Stomach (tissue), 4 donors: Measurements from ENCODE around the gene SUPT4H1.

ENCODE experiments used
- CTCF ChIP-seq, 7 experiments: fragments of 450-650 bp in 4 of 7; fragments of 200-600 bp in 3 of 7; sonication (generic) in 3 of 7; IDR thresholded peaks; one replicate each; pipeline ENCODE4 v1.5.1; 2016 to 2019; ENCODE audit warnings: antibody characterized with exemption in 7 of 7, control low read depth in 2 of 7, mild to moderate bottlenecking in 1 of 7
- EP300 ChIP-seq: sonication (generic); formaldehyde crosslinking; IDR thresholded peaks from one replicate; pipeline ENCODE4 v1.6.1; 2017; ENCODE audit warnings: antibody characterized with exemption
- POLR2A ChIP-seq, 4 donors: fragments of 450-650 bp; IDR thresholded peaks; one replicate each; pipeline ENCODE4 v1.6.1; 2016; ENCODE audit warnings: antibody characterized with exemption in 4 of 4, control low read depth in 2 of 4, mild to moderate bottlenecking in 1 of 4, moderate library complexity in 1 of 4
- POLR2AphosphoS5 ChIP-seq, 3 donors: sonication (generic); formaldehyde crosslinking; IDR thresholded peaks; one replicate each; pipeline ENCODE4 v1.6.1; 2016; ENCODE audit warnings: antibody characterized with exemption in 3 of 3

DNA sequence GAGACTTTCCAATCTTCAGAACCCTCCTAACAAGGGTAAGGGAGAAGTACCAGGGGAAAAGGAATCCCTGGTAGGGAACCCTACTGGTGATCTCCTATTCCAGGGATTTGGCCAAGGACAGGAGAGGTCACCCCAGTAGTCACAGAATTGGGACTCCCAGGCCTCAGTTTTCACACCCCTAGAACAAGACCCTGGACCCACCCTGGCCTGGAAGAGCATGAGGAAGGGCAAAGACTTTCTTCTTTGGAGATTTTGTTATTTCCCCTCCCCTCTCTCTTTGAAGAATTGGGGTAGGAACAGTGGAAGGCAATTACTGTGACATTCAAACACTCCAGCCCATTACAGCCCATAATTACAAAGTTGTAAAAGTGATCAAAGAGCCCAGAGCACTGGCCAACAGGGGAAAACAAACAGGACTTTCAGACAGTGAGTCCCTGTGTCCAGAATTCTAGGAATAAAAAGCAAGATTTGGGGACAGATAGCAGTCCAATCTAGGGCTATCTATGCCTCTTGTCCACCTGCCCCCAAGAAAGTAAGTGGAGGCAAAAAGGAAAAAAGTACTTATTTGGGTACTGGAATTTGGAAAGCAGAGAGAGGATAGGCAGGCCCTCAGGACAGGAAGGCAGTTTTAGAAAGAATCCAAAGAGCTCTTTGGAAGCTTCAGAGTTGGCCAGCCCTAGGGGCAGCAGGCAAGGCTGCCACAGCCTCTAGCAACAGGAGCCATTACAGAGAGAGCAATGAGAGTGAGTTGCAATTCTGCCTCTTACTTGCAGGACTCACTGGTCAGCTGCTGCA lies 13.4 kb upstream of the SUPT4H1 start:
- TF ChIP-seq CTCF (IDR thresholded peaks at IDR 0.05) (no peak), POLR2A (IDR thresholded peaks at IDR 0.05) (no peak), POLR2AphosphoS5 (IDR thresholded peaks at IDR 0.05) (no peak), EP300 (no peak)
